Stimulated activated CD4-positive, alpha-beta T cell treated with anti-CD3 and anti-CD28 coated beads, Interleukin-4, amount 100 ng/mL, for 4 hours (primary cell): ENCODE results near the gene GRID2.

Source experiments
- DNase-seq, 2 experiments: peaks; one replicate each; pipeline ENCODE4 v3.0.0-alpha.2; 2020

The GRID2 gene

GRCh38 chr4:93718233-93718632 is 1414.5 kb downstream of the GRID2 start:
- no peak for DNase-seq

GRCh38 chr4:93719552-93719951 is 1415.8 kb downstream of the GRID2 start:
- no peak for DNase-seq

- no peak for DNase-seq
These were observed 1418.7 kb downstream of the GRID2 start for GRCh38 chr4:93722446-93722845.

- DNase-seq, result no peak
These were observed 1426.5 kb downstream of the GRID2 start for GRCh38 chr4:93730251-93730650.

- DNase-seq, result no peak
These were observed 1427.0 kb downstream of the GRID2 start for GRCh38 chr4:93730760-93731159.

GRCh38 chr4:93731456-93731855 is 1427.7 kb downstream of the GRID2 start:
- no peak for DNase-seq

GRCh38 chr4:93732509-93732908 is 1428.7 kb downstream of the GRID2 start:
- DNase-seq, result no peak

GRCh38 chr4:93740890-93741289 is 1437.1 kb downstream of the GRID2 start:
- DNase-seq, result no peak

- DNase-seq, result no peak
These were observed 1439.3 kb downstream of the GRID2 start for GRCh38 chr4:93743022-93743421.

- DNase-seq, result no peak
These were observed 1439.9 kb downstream of the GRID2 start for GRCh38 chr4:93743635-93744034.

GRCh38 chr4:93744961-93745360 is 1441.2 kb downstream of the GRID2 start:
- no peak for DNase-seq

GRCh38 chr4:93746031-93746430 is 1442.3 kb downstream of the GRID2 start:
- no peak for DNase-seq

- no peak for DNase-seq
These were observed 1443.5 kb downstream of the GRID2 start for GRCh38 chr4:93747220-93747619.

- no peak for DNase-seq
These were observed 1444.9 kb downstream of the GRID2 start for GRCh38 chr4:93748373-93749291.

GRCh38 chr4:93749292-93749761 is 1445.6 kb downstream of the GRID2 start:
- DNase-seq, result no peak

GRCh38 chr4:93751411-93751810 is 1447.6 kb downstream of the GRID2 start:
- no peak for DNase-seq

- DNase-seq, result no peak
These were observed 1452.3 kb downstream of the GRID2 start for GRCh38 chr4:93756101-93756500.

- no peak for DNase-seq
These were observed 1455.7 kb downstream of the GRID2 start for GRCh38 chr4:93759506-93759905.

- DNase-seq, result no peak
These were observed 1456.5 kb downstream of the GRID2 start for GRCh38 chr4:93760284-93760683.

- no peak for DNase-seq
These were observed 1457.5 kb downstream of the GRID2 start for GRCh38 chr4:93761286-93761685.

- no peak for DNase-seq
These were observed 1461.0 kb downstream of the GRID2 start for GRCh38 chr4:93764639-93765246.

- no peak for DNase-seq
These were observed 1464.2 kb downstream of the GRID2 start for GRCh38 chr4:93767917-93768316.

- DNase-seq, result no peak
These were observed 1466.4 kb downstream of the GRID2 start for GRCh38 chr4:93770201-93770600.
